GM11168 (cell line): ENCODE data around the gene LSM7.

ENCODE experiments used
- in situ Hi-C: fragments of 300-500 bp; cut with MboI; formaldehyde crosslinking; loops from one replicate; pipeline ENCODE4 v1.12.0; 2022; ENCODE audit warnings: low sequenced_read_pairs; ENCODE audit not compliant: unreplicated experiment

Gene LSM7

GRCh38 chr19:2283835-2284507 is 44.4 kb downstream of the LSM7 start:
- in situ Hi-C loops, result loop anchor here (25.0 kb wide), 1 partner anchor 103 kb away; no protein-coding TSS in a partner anchor

- in situ Hi-C loops, result loop anchor here (25.0 kb wide), 1 partner anchor 104 kb away; no protein-coding TSS in a partner anchor
Measured at GRCh38 chr19:2282862-2283237, 45.5 kb downstream of the LSM7 start.

- in situ Hi-C loops, result loop anchor here (25.0 kb wide), 1 partner anchor 105 kb away; no protein-coding TSS in a partner anchor
Measured at GRCh38 chr19:2282062-2282861, 46.1 kb downstream of the LSM7 start, which contains the start of gene PEAK3. Gene PEAK3, minus strand, starts transcription at chr19:2282175. Its CDS starts 1,244 bp downstream, at chr19:2280931.

- in situ Hi-C loops, result loop anchor here (25.0 kb wide), 1 partner anchor 106 kb away; no protein-coding TSS in a partner anchor
Measured at GRCh38 chr19:2281265-2282061, 46.9 kb downstream of the LSM7 start.

- in situ Hi-C loops, result loop anchor here (25.0 kb wide), 1 partner anchor 107 kb away; no protein-coding TSS in a partner anchor
Measured at GRCh38 chr19:2280633-2281264, 47.6 kb downstream of the LSM7 start.

GRCh38 chr19:2278459-2279158 is 49.8 kb downstream of the LSM7 start:
- in situ Hi-C loops, result loop anchor here (25.0 kb wide), 1 partner anchor 109 kb away; no protein-coding TSS in a partner anchor

- in situ Hi-C loops, result loop anchor here (25.0 kb wide), 1 partner anchor 110 kb away; no protein-coding TSS in a partner anchor
Measured at GRCh38 chr19:2277138-2277537, 51.2 kb downstream of the LSM7 start.

- in situ Hi-C loops, result loop anchor here (25.0 kb wide), 1 partner anchor 111 kb away; no protein-coding TSS in a partner anchor
Measured at GRCh38 chr19:2276429-2276986, 51.9 kb downstream of the LSM7 start.

GRCh38 chr19:2275588-2276428 is 52.6 kb downstream of the LSM7 start:
- in situ Hi-C loops, result loop anchor here (25.0 kb wide), 1 partner anchor 111 kb away; no protein-coding TSS in a partner anchor

GRCh38 chr19:2274931-2275535 is 53.4 kb downstream of the LSM7 start:
- in situ Hi-C loops, result loop anchor here (25.0 kb wide), 1 partner anchor 112 kb away; no protein-coding TSS in a partner anchor

- in situ Hi-C loops, result no loop called here
Measured at GRCh38 chr19:2274185-2274711, 54.1 kb downstream of the LSM7 start.

- in situ Hi-C loops, result no loop called here
Measured at GRCh38 chr19:2273356-2274184, 54.8 kb downstream of the LSM7 start.
